ENCODE measurements around the gene HSD17B10.
"Not testable (repeated sequence)": the region's sequence is repeated elsewhere in the genome, so short reads cannot be mapped to it uniquely, and the experiment has no call there.

HSD17B10 gene

DNA sequence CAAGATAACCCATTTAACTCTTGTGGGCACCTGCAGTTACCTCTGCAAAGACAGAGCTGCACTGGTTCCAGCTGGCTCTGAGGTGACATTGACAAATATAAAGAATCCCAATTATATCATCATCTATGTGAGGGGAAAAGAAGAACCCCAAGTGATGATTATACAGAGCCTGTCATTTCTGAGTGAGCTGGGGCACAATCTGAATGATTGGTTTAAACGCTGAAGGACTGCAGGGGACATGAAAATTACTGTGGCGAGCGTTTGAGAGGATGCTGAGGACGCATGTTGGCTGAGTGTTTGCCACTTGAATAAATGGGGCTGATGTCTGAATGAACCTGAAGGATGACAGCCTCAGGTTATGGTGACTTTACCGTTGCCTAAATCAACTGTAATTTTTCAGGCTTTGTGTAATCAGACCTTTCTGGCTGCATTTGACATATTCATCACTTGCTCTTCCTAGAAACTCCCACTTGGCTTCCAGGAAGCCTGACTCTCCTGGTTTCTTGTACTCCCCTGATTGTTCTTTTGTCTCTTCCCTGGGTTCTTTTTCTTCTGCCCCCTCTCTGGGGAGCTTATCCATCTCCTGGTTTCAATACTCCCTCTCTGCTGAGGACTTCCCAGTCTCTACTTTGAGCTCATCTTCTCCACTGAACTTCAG is 4.1 kb upstream of the HSD17B10 start:
- Histone ChIP-seq H3K4me1 (ENCODE audit: control insufficient read depth in 2 of 2, insufficient read depth in 2 of 2, low read length in 2 of 2) (peaks cover 12 to 18% of the 10 kb centered on the region in 2 donors), H3K36me3 (ENCODE audit: control insufficient read depth in 2 of 2, insufficient read depth in 2 of 2, low read length in 2 of 2) (no peaks in the 10 kb centered on the region), H3K9ac (ENCODE audit: low read depth in 1 of 2, low read length in 2 of 2) (no peak overlapping the region), H3K9me3 (ENCODE audit: control insufficient read depth in 2 of 2, low read length in 2 of 2) (no peaks in the 10 kb centered on the region), H3K27ac (ENCODE audit: low read depth in 2 of 2, low read length in 2 of 2) (no peak overlapping the region), H3K27me3 (ENCODE audit: control insufficient read depth in 2 of 2, insufficient read depth in 2 of 2, low read length in 2 of 2) (peaks cover 10 to 11% of the 10 kb centered on the region in 2 donors), H3K4me3 (ENCODE audit: low read length in 2 of 2) (no peak overlapping the region)

DNA sequence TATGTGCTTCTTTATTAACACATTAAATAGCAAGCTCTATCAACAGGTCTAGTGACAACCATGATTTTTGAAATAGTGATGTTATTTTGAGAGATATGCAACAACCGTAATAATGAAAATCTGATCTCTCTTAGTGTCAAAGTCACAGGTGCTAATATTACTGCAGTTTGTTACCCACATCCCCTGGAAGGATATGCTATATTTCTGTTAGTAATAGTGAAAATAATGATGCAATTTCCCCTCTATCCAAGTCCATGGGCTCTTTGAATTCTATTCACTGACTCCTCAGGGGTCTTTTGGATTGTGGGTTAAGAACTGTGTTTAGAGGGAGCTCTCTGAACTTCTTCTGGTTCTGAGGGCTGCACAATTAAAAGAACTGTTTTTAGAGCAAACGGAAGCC is 3.0 kb upstream of the HSD17B10 start:
- Histone ChIP-seq H3K9me3 (ENCODE audit: control insufficient read depth in 2 of 2, low read length in 2 of 2) (no peaks in the 10 kb centered on the region), H3K36me3 (ENCODE audit: control insufficient read depth in 2 of 2, insufficient read depth in 2 of 2, low read length in 2 of 2) (no peaks in the 10 kb centered on the region), H3K27me3 (ENCODE audit: control insufficient read depth in 2 of 2, insufficient read depth in 2 of 2, low read length in 2 of 2) (peaks cover 10% of the 10 kb centered on the region in 2 donors), H3K27ac (ENCODE audit: low read depth in 2 of 2, low read length in 2 of 2) (no peak overlapping the region), H3K4me1 (ENCODE audit: control insufficient read depth in 2 of 2, insufficient read depth in 2 of 2, low read length in 2 of 2) (peaks cover 13 to 18% of the 10 kb centered on the region in 2 donors), H3K4me3 (ENCODE audit: low read length in 2 of 2) (no peak overlapping the region), H3K9ac (ENCODE audit: low read depth in 1 of 2, low read length in 2 of 2) (no peak overlapping the region)

DNA sequence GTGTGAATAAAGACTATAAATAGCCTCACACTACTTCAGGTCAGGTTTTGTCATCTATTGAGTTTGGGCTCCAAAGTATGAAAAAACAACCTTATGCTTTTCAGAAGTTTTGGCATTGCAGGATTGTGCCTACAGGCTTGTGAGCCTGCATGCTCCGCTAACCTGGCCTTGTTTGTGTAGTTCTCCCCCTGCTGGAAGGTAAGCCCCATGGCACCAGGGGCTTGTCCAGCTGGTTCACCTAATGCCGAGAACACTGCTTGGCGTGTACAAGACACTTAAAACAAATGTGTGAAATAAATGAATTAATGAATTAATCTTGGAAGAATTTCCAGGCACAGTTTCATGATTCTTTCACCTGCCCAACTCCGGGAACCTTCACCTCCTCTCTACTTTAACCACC is 1.8 kb upstream of the HSD17B10 start:
- H3K4me3 ChIP-seq (ENCODE audit: low read length in 2 of 2), result no peak overlapping the region
- no peaks in the 10 kb centered on the region for H3K9me3 ChIP-seq (ENCODE audit: control insufficient read depth in 2 of 2, low read length in 2 of 2)
- H3K27ac ChIP-seq (ENCODE audit: low read depth in 2 of 2, low read length in 2 of 2), result no peak overlapping the region
- H3K4me1 ChIP-seq (ENCODE audit: control insufficient read depth in 2 of 2, insufficient read depth in 2 of 2, low read length in 2 of 2), result peaks cover 11 to 15% of the 10 kb centered on the region in 2 donors
- H3K9ac ChIP-seq (ENCODE audit: low read depth in 1 of 2, low read length in 2 of 2), result peak overlapping the region in 1 of 2 donors; percentile 32
- H3K27me3 ChIP-seq (ENCODE audit: control insufficient read depth in 2 of 2, insufficient read depth in 2 of 2, low read length in 2 of 2), result peaks cover 6% of the 10 kb centered on the region in 2 donors
- H3K36me3 ChIP-seq (ENCODE audit: control insufficient read depth in 2 of 2, insufficient read depth in 2 of 2, low read length in 2 of 2), result peaks cover 7 to 11% of the 10 kb centered on the region in 2 donors

DNA sequence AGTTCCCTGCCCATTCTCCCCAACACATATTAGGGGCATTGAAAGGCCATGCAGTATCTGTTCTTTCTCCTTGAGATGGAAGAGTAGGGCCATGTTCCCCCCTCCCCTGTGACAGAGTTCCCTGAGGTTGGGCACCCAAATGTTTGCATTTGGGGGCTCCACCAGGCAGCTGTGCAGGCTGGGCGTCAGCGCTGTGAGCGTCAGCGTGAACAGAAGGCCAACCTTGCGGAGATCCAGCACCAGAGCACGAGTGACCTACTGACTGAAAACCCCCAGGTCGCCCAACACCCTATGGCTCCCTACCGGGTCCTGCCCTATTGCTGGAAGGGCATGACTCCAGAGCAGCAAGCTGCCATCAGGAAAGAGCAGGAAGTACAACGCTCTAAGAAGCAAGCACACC is 3.9 kb downstream of the HSD17B10 start:
- Histone ChIP-seq H3K36me3 (ENCODE audit: control insufficient read depth in 2 of 2, insufficient read depth in 2 of 2, low read length in 2 of 2) (peaks cover 9 to 13% of the 10 kb centered on the region in 2 donors), H3K27me3 (ENCODE audit: control insufficient read depth in 2 of 2, insufficient read depth in 2 of 2, low read length in 2 of 2) (no peaks in the 10 kb centered on the region), H3K9me3 (ENCODE audit: control insufficient read depth in 2 of 2, low read length in 2 of 2) (no peaks in the 10 kb centered on the region), H3K4me3 (ENCODE audit: low read length in 2 of 2) (no peak overlapping the region), H3K27ac (ENCODE audit: low read depth in 2 of 2, low read length in 2 of 2) (no peak overlapping the region), H3K9ac (ENCODE audit: low read depth in 1 of 2, low read length in 2 of 2) (no peak overlapping the region), H3K4me1 (ENCODE audit: control insufficient read depth in 2 of 2, insufficient read depth in 2 of 2, low read length in 2 of 2) (peaks cover 11 to 12% of the 10 kb centered on the region in 2 donors)

DNA sequence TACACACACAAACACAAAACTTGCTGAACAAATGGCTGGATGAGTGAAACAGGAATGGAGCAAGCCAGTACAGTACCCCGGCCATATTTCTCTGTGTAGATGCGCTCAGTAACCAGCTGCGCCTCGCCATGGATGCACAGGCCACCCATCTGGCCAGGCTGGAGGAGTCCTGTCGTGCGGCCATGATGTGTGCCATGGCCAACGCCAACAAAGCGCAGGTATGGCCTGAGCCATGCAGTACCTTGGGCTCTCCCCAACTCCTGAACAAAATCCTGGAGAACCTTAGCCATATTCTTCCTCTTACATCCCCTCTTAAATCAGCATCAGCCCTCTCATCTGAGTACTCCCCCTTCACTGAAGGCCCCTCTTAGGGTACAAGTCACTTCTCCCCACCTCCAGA is 4.4 kb downstream of the HSD17B10 start:
- H3K4me1 ChIP-seq (ENCODE audit: control insufficient read depth in 2 of 2, insufficient read depth in 2 of 2, low read length in 2 of 2), result peaks cover 9 to 11% of the 10 kb centered on the region in 2 donors
- no peak overlapping the region for H3K27ac ChIP-seq (ENCODE audit: low read depth in 2 of 2, low read length in 2 of 2)
- H3K27me3 ChIP-seq (ENCODE audit: control insufficient read depth in 2 of 2, insufficient read depth in 2 of 2, low read length in 2 of 2), result no peaks in the 10 kb centered on the region
- no peaks in the 10 kb centered on the region for H3K9me3 ChIP-seq (ENCODE audit: control insufficient read depth in 2 of 2, low read length in 2 of 2)
- no peak overlapping the region for H3K4me3 ChIP-seq (ENCODE audit: low read length in 2 of 2)
- no peak overlapping the region for H3K9ac ChIP-seq (ENCODE audit: low read depth in 1 of 2, low read length in 2 of 2)
- peaks cover 9 to 13% of the 10 kb centered on the region in 2 donors for H3K36me3 ChIP-seq (ENCODE audit: control insufficient read depth in 2 of 2, insufficient read depth in 2 of 2, low read length in 2 of 2)

DNA sequence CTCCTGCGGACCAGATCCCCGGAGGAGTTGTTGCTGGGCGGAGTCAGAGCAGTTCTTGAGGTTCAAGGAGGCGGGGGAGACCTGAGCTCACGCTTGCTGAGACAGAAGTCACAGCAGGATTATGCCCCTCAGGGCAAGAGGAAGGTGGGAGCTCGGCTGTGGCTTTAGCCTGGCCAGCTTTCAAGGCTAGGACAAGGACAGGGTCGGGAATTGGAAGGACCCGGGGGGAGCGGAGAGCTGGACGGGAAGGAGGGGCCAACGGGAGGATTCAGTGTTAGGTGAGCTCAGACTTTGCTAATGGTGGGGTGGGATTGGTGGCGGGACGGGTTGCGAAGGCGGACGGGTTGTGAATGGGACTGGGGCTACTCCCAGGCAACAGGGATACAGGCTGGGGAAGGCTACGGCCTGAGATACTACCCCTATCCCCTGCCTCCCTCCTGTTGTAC is 11.3 kb downstream of the HSD17B10 start, which contains the start of gene RIBC1:
Gene RIBC1 (plus strand): TSS at position 13 of the 446 bp plus-strand sequence. CDS start 3,404 bp downstream, outside the sequence.
- H3K27ac ChIP-seq (ENCODE audit: low read depth in 2 of 2, low read length in 2 of 2), result peak within 1 kb of the TSS; percentile 89 to 94
- peak within 1 kb of the TSS; percentile 80 to 94 for H3K9ac ChIP-seq (ENCODE audit: low read depth in 1 of 2, low read length in 2 of 2)
- H3K4me3 ChIP-seq (ENCODE audit: low read length in 2 of 2), result peak within 1 kb of the TSS; percentile 77 to 93
- no peaks in the 10 kb centered on the region for H3K27me3 ChIP-seq (ENCODE audit: control insufficient read depth in 2 of 2, insufficient read depth in 2 of 2, low read length in 2 of 2)
- no peaks in the 10 kb centered on the region for H3K36me3 ChIP-seq (ENCODE audit: control insufficient read depth in 2 of 2, insufficient read depth in 2 of 2, low read length in 2 of 2)
- H3K4me1 ChIP-seq (ENCODE audit: control insufficient read depth in 2 of 2, insufficient read depth in 2 of 2, low read length in 2 of 2), result peaks cover 12 to 18% of the 10 kb centered on the region in 2 donors
- H3K9me3 ChIP-seq (ENCODE audit: control insufficient read depth in 2 of 2, low read length in 2 of 2), result no peaks in the 10 kb centered on the region

DNA sequence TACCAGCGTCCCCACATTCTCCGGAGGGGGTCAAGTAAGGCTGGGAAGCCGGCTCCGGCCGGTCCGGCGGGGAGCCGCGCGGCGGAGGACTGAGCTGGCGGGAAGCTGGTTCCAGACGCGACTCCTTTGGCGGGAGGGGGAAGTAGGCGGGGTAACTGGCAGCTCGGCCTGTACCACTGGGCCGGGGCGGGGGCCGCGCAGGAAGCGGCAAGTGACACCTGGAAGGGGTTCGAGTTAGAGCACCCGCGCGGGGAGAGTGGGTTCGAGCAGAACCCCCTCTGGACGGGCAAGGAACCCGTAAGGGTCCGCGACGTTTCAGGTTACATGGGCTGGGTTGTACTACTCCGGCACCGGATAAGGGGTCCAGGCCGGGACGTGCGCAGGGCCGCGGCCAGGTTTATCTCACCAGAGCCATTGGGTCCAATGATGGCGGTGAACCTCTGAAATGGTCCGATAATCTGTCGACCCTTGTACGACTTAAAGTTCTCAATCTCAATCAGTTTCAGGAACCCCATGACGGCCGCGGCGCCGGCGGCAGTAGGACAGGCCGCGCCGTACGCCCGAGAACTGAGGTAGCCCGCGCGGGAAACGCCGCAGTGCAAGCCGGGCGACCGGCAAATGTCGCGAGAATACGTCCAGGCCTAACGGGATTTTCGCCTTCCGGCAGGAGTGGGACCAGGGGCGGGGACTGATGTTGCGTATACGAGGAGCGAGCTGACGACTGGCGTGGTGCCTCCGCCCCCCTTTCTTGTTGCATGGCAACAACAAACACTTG is 11.9 kb downstream of the HSD17B10 start, which contains the start of gene SMC1A:
Gene SMC1A (minus strand): TSS at position 569 of the 775 bp plus-strand sequence. CDS start 54 bp downstream, at position 515.
- H3K4me3 ChIP-seq (ENCODE audit: low read length in 2 of 2), result peak within 1 kb of the TSS; percentile 77 to 93

DNA sequence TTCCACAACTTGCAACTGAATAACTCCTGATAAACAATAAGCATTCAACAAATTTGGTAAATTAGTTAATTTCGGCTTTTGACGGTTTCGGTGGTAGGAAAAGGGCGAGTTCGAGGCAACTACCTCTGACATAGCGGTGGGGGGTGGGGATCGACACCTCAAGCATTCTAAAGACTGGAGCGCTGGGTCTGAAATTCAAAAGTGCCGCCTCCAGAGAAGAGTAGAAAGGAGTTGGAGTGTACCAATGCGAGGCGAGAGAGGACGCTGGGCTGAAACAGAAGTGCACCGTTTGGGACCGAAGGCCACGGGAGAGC is 12.4 kb downstream of the HSD17B10 start:
- Histone ChIP-seq H3K27ac (ENCODE audit: low read depth in 2 of 2, low read length in 2 of 2) (peak overlapping the region; percentile 89 to 94), H3K4me3 (ENCODE audit: low read length in 2 of 2) (peak overlapping the region; percentile 77 to 93), H3K9ac (ENCODE audit: low read depth in 1 of 2, low read length in 2 of 2) (peak overlapping the region; percentile 80 to 94), H3K27me3 (ENCODE audit: control insufficient read depth in 2 of 2, insufficient read depth in 2 of 2, low read length in 2 of 2) (no peaks in the 10 kb centered on the region), H3K9me3 (ENCODE audit: control insufficient read depth in 2 of 2, low read length in 2 of 2) (no peaks in the 10 kb centered on the region), H3K4me1 (ENCODE audit: control insufficient read depth in 2 of 2, insufficient read depth in 2 of 2, low read length in 2 of 2) (peaks cover 12 to 18% of the 10 kb centered on the region in 2 donors), H3K36me3 (ENCODE audit: control insufficient read depth in 2 of 2, insufficient read depth in 2 of 2, low read length in 2 of 2) (no peaks in the 10 kb centered on the region)

More for the DNA sequence above, 11.9 kb downstream of the HSD17B10 start, which contains the start of gene SMC1A:
- Histone ChIP-seq H3K27ac (ENCODE audit: low read depth in 2 of 2, low read length in 2 of 2) (peak within 1 kb of the TSS; percentile 89 to 94), H3K9ac (ENCODE audit: low read depth in 1 of 2, low read length in 2 of 2) (peak within 1 kb of the TSS; percentile 80 to 94), H3K27me3 (ENCODE audit: control insufficient read depth in 2 of 2, insufficient read depth in 2 of 2, low read length in 2 of 2) (no peaks in the 10 kb centered on the region), H3K4me1 (ENCODE audit: control insufficient read depth in 2 of 2, insufficient read depth in 2 of 2, low read length in 2 of 2) (peaks cover 12 to 18% of the 10 kb centered on the region in 2 donors), H3K9me3 (ENCODE audit: control insufficient read depth in 2 of 2, low read length in 2 of 2) (no peaks in the 10 kb centered on the region), H3K36me3 (ENCODE audit: control insufficient read depth in 2 of 2, insufficient read depth in 2 of 2, low read length in 2 of 2) (no peaks in the 10 kb centered on the region)

DNA sequence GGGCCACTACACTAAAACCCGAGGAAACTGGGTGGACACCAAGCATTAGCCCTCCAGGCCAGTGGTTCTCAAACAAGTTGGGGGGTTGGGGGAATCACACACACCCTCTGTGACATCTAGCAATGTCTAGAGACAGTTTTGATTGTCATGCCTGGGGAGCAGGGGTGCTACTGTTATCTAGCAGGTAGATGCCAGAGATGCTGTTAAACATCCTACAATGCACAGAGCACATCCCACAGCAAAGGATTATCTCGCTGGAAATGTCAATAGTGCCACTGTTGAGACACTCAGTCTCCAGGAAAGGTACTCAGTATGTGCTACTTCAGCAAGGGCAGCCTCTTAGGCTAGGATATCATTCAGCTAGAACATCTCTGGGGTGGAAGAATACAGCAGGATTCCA is 13.0 kb downstream of the HSD17B10 start:
- H3K9ac ChIP-seq (ENCODE audit: low read depth in 1 of 2, low read length in 2 of 2), result peak overlapping the region; percentile 80 to 94
- no peaks in the 10 kb centered on the region for H3K36me3 ChIP-seq (ENCODE audit: control insufficient read depth in 2 of 2, insufficient read depth in 2 of 2, low read length in 2 of 2)
- H3K27me3 ChIP-seq (ENCODE audit: control insufficient read depth in 2 of 2, insufficient read depth in 2 of 2, low read length in 2 of 2), result no peaks in the 10 kb centered on the region
- H3K9me3 ChIP-seq (ENCODE audit: control insufficient read depth in 2 of 2, low read length in 2 of 2), result no peaks in the 10 kb centered on the region
- H3K4me1 ChIP-seq (ENCODE audit: control insufficient read depth in 2 of 2, insufficient read depth in 2 of 2, low read length in 2 of 2), result peaks cover 12 to 18% of the 10 kb centered on the region in 2 donors
- no peak overlapping the region for H3K27ac ChIP-seq (ENCODE audit: low read depth in 2 of 2, low read length in 2 of 2)
- peak overlapping the region; percentile 77 to 93 for H3K4me3 ChIP-seq (ENCODE audit: low read length in 2 of 2)

DNA sequence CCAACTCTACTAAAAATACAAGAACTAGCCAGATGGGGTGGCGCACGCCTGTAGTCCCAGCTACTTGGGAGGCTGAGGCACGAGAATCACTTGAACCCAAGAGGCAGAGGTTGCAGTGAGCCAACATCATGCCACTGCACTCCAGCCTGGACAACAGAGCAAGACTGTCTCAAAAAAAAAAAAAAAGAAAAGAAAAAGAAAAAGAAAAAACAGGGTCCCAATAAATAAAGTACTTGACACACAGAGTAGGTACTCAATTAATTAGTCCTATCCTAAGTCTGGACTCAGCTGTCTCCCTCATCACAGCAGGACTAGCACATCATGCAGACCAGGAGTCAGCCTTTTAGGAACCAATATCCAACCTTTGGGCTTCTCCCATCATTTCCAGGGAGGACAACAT is 13.8 kb downstream of the HSD17B10 start:
- not testable (repeated sequence) for H3K4me3 ChIP-seq (ENCODE audit: low read length in 2 of 2); H3K27ac ChIP-seq (ENCODE audit: low read depth in 2 of 2, low read length in 2 of 2); H3K9ac ChIP-seq (ENCODE audit: low read depth in 1 of 2, low read length in 2 of 2); H3K9me3 ChIP-seq (ENCODE audit: control insufficient read depth in 2 of 2, low read length in 2 of 2); H3K36me3 ChIP-seq (ENCODE audit: control insufficient read depth in 2 of 2, insufficient read depth in 2 of 2, low read length in 2 of 2); H3K27me3 ChIP-seq (ENCODE audit: control insufficient read depth in 2 of 2, insufficient read depth in 2 of 2, low read length in 2 of 2)
- H3K4me1 ChIP-seq (ENCODE audit: control insufficient read depth in 2 of 2, insufficient read depth in 2 of 2, low read length in 2 of 2), result peaks cover 12 to 18% of the 10 kb centered on the region in 2 donors
